Astrocyte of the spinal cord (primary cell): ENCODE results near the gene FNDC10.

Experiments used
- DNase-seq: peaks from one replicate; pipeline ENCODE4 v3.0.0; 2011; ENCODE audit warnings: low read depth, low spot score
- H3K4me3 ChIP-seq: 2 replicates; pipeline ENCODE4 v1.5.1; 2011; ENCODE audit warnings: low read depth, mild to moderate bottlenecking, low read length, moderate library complexity
- CTCF ChIP-seq: IDR thresholded peaks from 2 replicates; pipeline ENCODE4 v1.5.1; 2012; ENCODE audit warnings: low read depth, mild to moderate bottlenecking, low read length, inconsistent platforms
- in situ Hi-C: cut with HindIII; loops from 2 replicates; pipeline ENCODE4 v1.10.0; 2017; ENCODE audit warnings: low sequenced_read_pairs

FNDC10 gene

DNA sequence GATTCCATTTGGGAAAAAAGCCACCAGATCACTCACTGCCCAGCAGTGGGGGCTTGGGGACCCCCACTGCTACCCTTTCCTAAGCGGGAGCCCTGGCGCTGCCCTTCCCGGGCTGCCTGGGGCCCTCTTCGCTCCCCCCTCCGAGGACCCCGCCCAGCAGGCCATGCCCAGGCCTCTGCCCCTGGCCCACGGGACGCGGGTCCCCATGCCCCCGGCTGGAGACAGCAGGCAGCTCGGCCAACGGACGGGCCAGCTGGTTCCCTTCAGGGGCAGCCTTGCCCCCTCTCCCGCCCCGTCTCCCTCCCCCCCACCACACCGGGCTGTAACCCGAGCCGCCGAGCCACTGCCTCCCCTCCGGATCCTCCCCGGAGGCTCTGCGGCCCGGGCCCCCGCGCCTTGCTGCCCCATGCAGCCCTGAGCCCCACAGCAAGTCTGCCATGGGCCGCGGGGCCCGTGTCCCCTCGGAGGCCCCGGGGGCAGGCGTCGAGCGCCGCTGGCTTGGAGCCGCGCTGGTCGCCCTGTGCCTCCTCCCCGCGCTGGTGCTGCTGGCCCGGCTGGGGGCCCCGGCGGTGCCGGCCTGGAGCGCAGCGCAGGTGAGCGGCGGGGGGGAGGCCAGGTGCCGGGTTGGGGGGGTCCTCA lies 32.0 kb upstream of the FNDC10 start, which contains the start of gene MMP23B:
TSS of gene MMP23B (plus strand) at position 392 of the 639 bp plus-strand sequence. CDS start at position 438, 46 bp downstream.
- no peak for TF ChIP-seq CTCF
- DNase-seq, result no peak
- in situ Hi-C loops, result no loop called here
- no peak within 1 kb of the TSS for H3K4me3 ChIP-seq

DNA sequence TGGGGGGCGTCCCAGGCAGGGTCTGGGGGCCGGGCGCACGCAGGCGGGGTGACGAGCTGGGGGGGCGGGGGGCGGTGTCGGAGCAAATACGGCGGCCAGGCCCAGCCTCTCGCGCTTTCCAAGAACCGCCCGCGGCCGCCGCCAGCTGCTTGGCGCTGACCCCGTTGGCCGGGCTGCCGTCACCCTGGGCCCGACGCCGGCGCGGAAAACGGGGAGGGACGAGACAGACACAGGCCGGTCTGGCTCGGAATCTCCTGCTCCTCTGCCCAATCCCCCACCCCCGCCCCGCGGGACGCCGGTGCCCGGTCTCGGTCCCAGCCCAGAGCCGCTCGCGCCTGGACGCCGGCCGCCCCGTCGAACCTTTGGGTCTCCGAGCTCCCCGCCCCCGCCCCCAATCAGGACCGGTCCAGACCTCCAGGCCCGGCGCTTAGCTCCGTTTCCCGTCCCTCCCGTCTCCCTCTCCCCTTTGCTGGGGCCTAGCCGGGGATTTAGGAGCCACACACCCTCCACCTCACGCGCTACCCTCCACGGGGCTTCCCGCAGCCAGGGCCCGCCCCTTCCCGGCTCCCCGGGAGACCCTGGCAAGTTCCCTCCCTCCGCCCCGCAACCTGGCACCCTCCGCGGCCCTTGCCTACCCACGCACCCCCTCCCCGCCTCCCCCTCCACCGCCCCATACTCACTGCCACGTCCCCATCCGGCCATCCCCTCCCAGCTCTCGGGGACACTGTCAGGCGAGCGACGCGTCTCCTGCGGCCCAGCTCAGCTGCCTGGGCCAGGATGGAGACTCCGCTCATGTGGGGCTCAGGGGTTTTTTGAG lies 31.2 kb upstream of the FNDC10 start:
- DNase-seq, result no peak
- no peak for TF ChIP-seq CTCF
- no peak overlapping the region for H3K4me3 ChIP-seq
- in situ Hi-C loops, result no loop called here

DNA sequence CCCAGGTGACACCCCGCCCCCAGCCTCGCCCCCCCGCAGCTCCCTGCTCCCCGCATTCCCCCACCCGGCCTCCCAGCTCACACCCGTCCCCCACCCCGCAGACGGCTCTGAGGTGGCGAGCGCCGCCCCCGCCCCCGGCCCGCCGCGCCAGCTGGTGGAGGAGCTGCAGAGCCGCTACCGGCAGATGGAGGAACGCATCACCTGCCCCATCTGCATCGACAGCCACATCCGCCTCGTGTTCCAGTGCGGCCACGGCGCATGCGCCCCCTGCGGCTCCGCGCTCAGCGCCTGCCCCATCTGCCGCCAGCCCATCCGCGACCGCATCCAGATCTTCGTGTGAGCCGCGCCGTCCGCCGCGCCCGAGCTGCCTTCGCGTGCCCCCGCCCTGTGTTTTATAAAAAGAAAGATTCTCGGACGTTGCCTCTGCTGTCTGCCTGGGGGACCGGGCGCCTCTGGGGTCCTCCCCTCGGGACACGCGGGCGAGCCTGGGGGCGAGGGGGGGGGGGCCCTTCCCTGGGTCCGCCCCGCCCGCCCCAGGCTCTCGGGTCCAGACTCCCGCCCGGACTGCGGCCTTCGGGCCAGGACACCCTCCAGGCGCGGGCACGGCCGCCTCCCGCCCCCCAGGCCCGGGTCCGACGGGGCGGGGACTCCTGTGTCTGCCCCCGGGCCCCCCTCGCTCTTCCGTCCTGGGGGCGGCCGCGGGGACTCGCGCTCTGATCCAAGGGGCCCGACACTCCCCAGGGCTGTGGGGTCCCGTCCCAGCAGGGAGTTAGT lies 30.4 kb upstream of the FNDC10 start:
- TF ChIP-seq CTCF, result no peak
- in situ Hi-C loops, result no loop called here
- DNase-seq, result peak; percentile 50
- H3K4me3 ChIP-seq, result no peak overlapping the region

DNA sequence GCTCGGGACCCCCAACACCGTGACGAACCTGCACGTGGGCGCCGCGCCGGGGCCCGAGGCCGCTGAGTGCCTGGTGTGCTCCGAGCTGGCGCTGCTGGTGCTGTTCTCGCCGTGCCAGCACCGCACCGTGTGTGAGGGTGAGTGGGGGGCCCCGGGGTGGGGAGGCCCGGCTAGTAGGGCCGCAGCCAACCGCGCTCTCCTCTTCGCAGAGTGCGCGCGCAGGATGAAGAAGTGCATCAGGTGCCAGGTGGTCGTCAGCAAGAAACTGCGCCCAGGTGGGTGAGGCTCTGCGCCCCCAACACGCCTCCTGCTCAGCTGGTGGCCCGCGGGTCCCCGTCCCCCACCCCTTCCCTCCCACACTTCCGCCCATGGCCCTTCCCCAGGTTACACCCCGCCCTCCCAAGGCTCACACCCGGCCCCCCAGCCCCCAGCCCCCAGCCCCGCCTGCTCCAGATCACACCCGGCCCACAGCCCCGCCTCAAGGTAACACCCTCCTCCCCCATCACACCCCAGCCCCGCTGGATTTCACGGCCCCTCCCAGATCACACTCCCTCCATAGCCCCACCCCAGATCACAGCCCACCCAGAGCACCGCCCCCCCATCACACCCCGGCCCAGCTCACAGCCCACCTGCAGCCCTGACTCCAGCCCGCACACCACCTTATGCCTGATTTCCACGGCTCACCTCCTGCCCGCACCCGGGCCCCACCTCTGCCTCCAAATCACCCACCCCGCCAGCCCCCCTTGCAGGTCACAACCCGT lies 29.7 kb upstream of the FNDC10 start:
- TF ChIP-seq CTCF, result no peak
- in situ Hi-C loops, result no loop called here
- DNase-seq, result no peak
- no peak overlapping the region for H3K4me3 ChIP-seq

GRCh38 chr1:1628754-1629429 lies 29.0 kb upstream of the FNDC10 start:
- in situ Hi-C loops, result no loop called here
- no peak for TF ChIP-seq CTCF
- DNase-seq, result no peak
- no peak overlapping the region for H3K4me3 ChIP-seq
